OCI-LY1 (cell line): ENCODE measurements around the gene VDAC1.

ENCODE experiments used
- CTCF ChIP-seq: fragments of 200-600 bp; sonication (generic), shearing (Covaris generic); IDR thresholded peaks from 2 replicates; pipeline ENCODE4 v1.5.1; 2017; ENCODE audit warnings: mild to moderate bottlenecking, antibody characterized with exemption, low read length, moderate library complexity, mixed read lengths
- EZH2 ChIP-seq: fragments of 200-600 bp; sonication (generic), shearing (Covaris generic); IDR thresholded peaks from 2 replicates; pipeline ENCODE4 v1.8.0; 2017; ENCODE audit warnings: borderline replicate concordance, mixed run types, mild to moderate bottlenecking, antibody characterized with exemption, low read length, moderate library complexity, mixed read lengths

- TF ChIP-seq CTCF (no peak), EZH2 (no peak)
Observed at GRCh38 chr5:133935667-133935940, 69.2 kb downstream of the VDAC1 start.
